ENCODE measurements around the gene PCGF2.

- TF ChIP-seq POLR2A (IDR thresholded peaks at IDR 0.05) (no peak), CTCF (IDR thresholded peaks at IDR 0.05) (no peak), EP300 (IDR thresholded peaks at IDR 0.05) (no peak)
Observed at GRCh38 chr17:38789185-38789584, 41.0 kb upstream of the PCGF2 start.
